Cerebellar cortex (tissue), 1 donor: ENCODE data around the gene RANGAP1.

Experiments used
- DNase-seq: peaks from one replicate; pipeline ENCODE4 v3.0.0-alpha.2; 2015; ENCODE audit warnings: low spot score

Gene RANGAP1

DNA sequence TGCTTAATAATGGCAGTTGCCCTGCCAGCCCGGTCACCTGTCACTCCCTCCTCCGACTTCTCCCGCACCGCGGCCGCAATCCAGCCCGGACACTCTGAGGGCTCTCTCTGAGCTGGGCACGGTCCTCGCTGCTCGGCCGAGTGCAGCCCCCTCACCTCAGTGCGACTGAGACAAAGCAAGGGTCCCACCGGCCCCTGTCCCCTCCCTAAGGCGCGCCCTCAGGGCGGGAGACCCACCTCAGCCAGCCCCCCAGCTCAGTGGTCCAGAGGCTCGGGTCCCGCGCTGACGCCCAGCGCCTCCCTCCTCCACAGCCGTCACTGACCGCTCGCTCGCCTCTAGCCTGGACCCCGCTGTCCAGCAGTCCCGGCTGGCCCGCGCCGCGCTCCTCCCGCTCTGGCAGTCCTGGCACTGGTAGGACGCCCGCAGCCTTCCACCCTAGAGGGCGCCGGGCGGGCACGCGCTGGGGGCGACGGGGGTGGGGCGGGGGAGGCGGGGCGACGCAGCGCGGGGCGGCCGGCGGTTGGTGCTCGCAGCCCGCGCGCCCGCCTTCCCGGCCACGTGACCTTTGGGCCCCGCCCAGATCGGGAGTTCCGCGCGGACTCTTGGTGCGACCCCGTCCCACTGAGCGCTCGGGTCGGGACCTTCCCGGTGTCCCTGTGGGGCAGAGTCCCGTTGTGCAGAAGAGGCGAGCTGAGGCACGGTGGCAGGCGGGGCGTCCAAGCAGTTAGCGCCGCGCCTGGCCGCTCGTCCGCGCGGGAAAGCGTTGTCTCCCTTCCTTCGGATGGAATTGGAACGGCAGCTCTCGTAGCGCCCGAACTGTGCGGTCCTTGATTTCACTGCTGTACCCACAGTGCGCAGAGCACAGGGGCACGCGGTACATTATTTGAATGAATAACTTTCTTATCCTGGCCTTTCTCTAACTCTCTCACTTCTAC is 88.7 kb downstream of the RANGAP1 start:
- peak; percentile 74 for DNase-seq
